Measurements from ENCODE around the gene GRK5.

The GRK5 gene

GRCh38 chr10:119406137-119406536 lies 198.8 kb downstream of the GRK5 start:
- no peak overlapping the region for H3K4me3 ChIP-seq (ENCODE audit: low read depth, low read length)
- H3K4me1 ChIP-seq (ENCODE audit: control insufficient read depth, insufficient read depth, low read length) = no peaks in the 10 kb centered on the region
- H3K9ac ChIP-seq (ENCODE audit: low read depth, low read length) = no peak overlapping the region

GRCh38 chr10:119406601-119407253 lies 199.4 kb downstream of the GRK5 start:
- Histone ChIP-seq H3K9ac (ENCODE audit: low read depth, low read length) (no peak overlapping the region), H3K27me3 (ENCODE audit: control insufficient read depth, insufficient read depth, low read length) (no peaks in the 10 kb centered on the region), H3K4me3 (ENCODE audit: low read depth, low read length) (no peak overlapping the region), H3K4me1 (ENCODE audit: control insufficient read depth, insufficient read depth, low read length) (no peaks in the 10 kb centered on the region), H3K9me3 (ENCODE audit: control insufficient read depth, insufficient read depth, low read length) (no peaks in the 10 kb centered on the region), H3K36me3 (ENCODE audit: control insufficient read depth, insufficient read depth, low read length) (no peaks in the 10 kb centered on the region)

More at GRCh38 chr10:119406137-119406536, 198.8 kb downstream of the GRK5 start:
- Histone ChIP-seq H3K9me3 (ENCODE audit: control insufficient read depth, insufficient read depth, low read length) (no peaks in the 10 kb centered on the region), H3K36me3 (ENCODE audit: control insufficient read depth, insufficient read depth, low read length) (no peaks in the 10 kb centered on the region), H3K27me3 (ENCODE audit: control insufficient read depth, insufficient read depth, low read length) (no peaks in the 10 kb centered on the region)

- H3K4me1 ChIP-seq (ENCODE audit: control insufficient read depth, insufficient read depth, low read length) = no peaks in the 10 kb centered on the region
- H3K27me3 ChIP-seq (ENCODE audit: control insufficient read depth, insufficient read depth, low read length) = no peaks in the 10 kb centered on the region
- no peaks in the 10 kb centered on the region for H3K36me3 ChIP-seq (ENCODE audit: control insufficient read depth, insufficient read depth, low read length)
- H3K9me3 ChIP-seq (ENCODE audit: control insufficient read depth, insufficient read depth, low read length) = no peaks in the 10 kb centered on the region
- no peak overlapping the region for H3K9ac ChIP-seq (ENCODE audit: low read depth, low read length)
- no peak overlapping the region for H3K4me3 ChIP-seq (ENCODE audit: low read depth, low read length)
These were observed 199.9 kb downstream of the GRK5 start for GRCh38 chr10:119407254-119407777.

- H3K9me3 ChIP-seq (ENCODE audit: control insufficient read depth, insufficient read depth, low read length) = no peaks in the 10 kb centered on the region
- H3K4me3 ChIP-seq (ENCODE audit: low read depth, low read length) = no peak overlapping the region
- no peak overlapping the region for H3K9ac ChIP-seq (ENCODE audit: low read depth, low read length)
These were observed 200.7 kb downstream of the GRK5 start for GRCh38 chr10:119408072-119408471.

GRCh38 chr10:119408969-119409371 lies 201.6 kb downstream of the GRK5 start:
- no peak overlapping the region for H3K4me3 ChIP-seq (ENCODE audit: low read depth, low read length)
- H3K9ac ChIP-seq (ENCODE audit: low read depth, low read length) = no peak overlapping the region
- no peaks in the 10 kb centered on the region for H3K9me3 ChIP-seq (ENCODE audit: control insufficient read depth, insufficient read depth, low read length)
- no peaks in the 10 kb centered on the region for H3K36me3 ChIP-seq (ENCODE audit: control insufficient read depth, insufficient read depth, low read length)
- H3K27me3 ChIP-seq (ENCODE audit: control insufficient read depth, insufficient read depth, low read length) = no peaks in the 10 kb centered on the region
- no peaks in the 10 kb centered on the region for H3K4me1 ChIP-seq (ENCODE audit: control insufficient read depth, insufficient read depth, low read length)

More at GRCh38 chr10:119408072-119408471, 200.7 kb downstream of the GRK5 start:
- Histone ChIP-seq H3K36me3 (ENCODE audit: control insufficient read depth, insufficient read depth, low read length) (no peaks in the 10 kb centered on the region), H3K4me1 (ENCODE audit: control insufficient read depth, insufficient read depth, low read length) (no peaks in the 10 kb centered on the region), H3K27me3 (ENCODE audit: control insufficient read depth, insufficient read depth, low read length) (no peaks in the 10 kb centered on the region)

- Histone ChIP-seq H3K36me3 (ENCODE audit: control insufficient read depth, insufficient read depth, low read length) (no peaks in the 10 kb centered on the region), H3K9me3 (ENCODE audit: control insufficient read depth, insufficient read depth, low read length) (no peaks in the 10 kb centered on the region), H3K9ac (ENCODE audit: low read depth, low read length) (no peak overlapping the region), H3K27me3 (ENCODE audit: control insufficient read depth, insufficient read depth, low read length) (no peaks in the 10 kb centered on the region), H3K4me3 (ENCODE audit: low read depth, low read length) (no peak overlapping the region), H3K4me1 (ENCODE audit: control insufficient read depth, insufficient read depth, low read length) (no peaks in the 10 kb centered on the region)
These were observed 202.0 kb downstream of the GRK5 start for GRCh38 chr10:119409385-119409784.

- Histone ChIP-seq H3K9me3 (ENCODE audit: control insufficient read depth, insufficient read depth, low read length) (no peaks in the 10 kb centered on the region), H3K36me3 (ENCODE audit: control insufficient read depth, insufficient read depth, low read length) (no peaks in the 10 kb centered on the region), H3K4me3 (ENCODE audit: low read depth, low read length) (no peak overlapping the region), H3K4me1 (ENCODE audit: control insufficient read depth, insufficient read depth, low read length) (no peaks in the 10 kb centered on the region), H3K9ac (ENCODE audit: low read depth, low read length) (no peak overlapping the region), H3K27me3 (ENCODE audit: control insufficient read depth, insufficient read depth, low read length) (no peaks in the 10 kb centered on the region)
These were observed 202.5 kb downstream of the GRK5 start for GRCh38 chr10:119409906-119410305.

- no peaks in the 10 kb centered on the region for H3K9me3 ChIP-seq (ENCODE audit: control insufficient read depth, insufficient read depth, low read length)
- H3K9ac ChIP-seq (ENCODE audit: low read depth, low read length) = no peak overlapping the region
- no peak overlapping the region for H3K4me3 ChIP-seq (ENCODE audit: low read depth, low read length)
- no peaks in the 10 kb centered on the region for H3K4me1 ChIP-seq (ENCODE audit: control insufficient read depth, insufficient read depth, low read length)
- no peaks in the 10 kb centered on the region for H3K27me3 ChIP-seq (ENCODE audit: control insufficient read depth, insufficient read depth, low read length)
- no peaks in the 10 kb centered on the region for H3K36me3 ChIP-seq (ENCODE audit: control insufficient read depth, insufficient read depth, low read length)
These were observed 203.2 kb downstream of the GRK5 start for GRCh38 chr10:119410361-119411116.

GRCh38 chr10:119412244-119413092 lies 205.1 kb downstream of the GRK5 start:
- H3K9me3 ChIP-seq (ENCODE audit: control insufficient read depth, insufficient read depth, low read length) = no peaks in the 10 kb centered on the region
- no peak overlapping the region for H3K4me3 ChIP-seq (ENCODE audit: low read depth, low read length)
- H3K36me3 ChIP-seq (ENCODE audit: control insufficient read depth, insufficient read depth, low read length) = no peaks in the 10 kb centered on the region
- H3K9ac ChIP-seq (ENCODE audit: low read depth, low read length) = no peak overlapping the region
- H3K27me3 ChIP-seq (ENCODE audit: control insufficient read depth, insufficient read depth, low read length) = no peaks in the 10 kb centered on the region
- no peaks in the 10 kb centered on the region for H3K4me1 ChIP-seq (ENCODE audit: control insufficient read depth, insufficient read depth, low read length)

GRCh38 chr10:119413093-119413453 lies 205.7 kb downstream of the GRK5 start:
- no peaks in the 10 kb centered on the region for H3K4me1 ChIP-seq (ENCODE audit: control insufficient read depth, insufficient read depth, low read length)
- H3K9ac ChIP-seq (ENCODE audit: low read depth, low read length) = peak overlapping the region; percentile 12
- H3K27me3 ChIP-seq (ENCODE audit: control insufficient read depth, insufficient read depth, low read length) = no peaks in the 10 kb centered on the region
- no peaks in the 10 kb centered on the region for H3K36me3 ChIP-seq (ENCODE audit: control insufficient read depth, insufficient read depth, low read length)
- no peak overlapping the region for H3K4me3 ChIP-seq (ENCODE audit: low read depth, low read length)
- no peaks in the 10 kb centered on the region for H3K9me3 ChIP-seq (ENCODE audit: control insufficient read depth, insufficient read depth, low read length)

GRCh38 chr10:119413471-119414080 lies 206.2 kb downstream of the GRK5 start:
- no peaks in the 10 kb centered on the region for H3K4me1 ChIP-seq (ENCODE audit: control insufficient read depth, insufficient read depth, low read length)

More at GRCh38 chr10:119413471-119414080, 206.2 kb downstream of the GRK5 start:
- Histone ChIP-seq H3K9ac (ENCODE audit: low read depth, low read length) (peak overlapping the region; percentile 12), H3K9me3 (ENCODE audit: control insufficient read depth, insufficient read depth, low read length) (no peaks in the 10 kb centered on the region), H3K27me3 (ENCODE audit: control insufficient read depth, insufficient read depth, low read length) (no peaks in the 10 kb centered on the region), H3K4me3 (ENCODE audit: low read depth, low read length) (no peak overlapping the region), H3K36me3 (ENCODE audit: control insufficient read depth, insufficient read depth, low read length) (no peaks in the 10 kb centered on the region)
